ENCODE results near the gene EEFSEC. TPM values are rescaled to one million over a fixed set of nuclear protein-coding genes. Genes with fewer than 3 reads are reported as not detected.
A peak's percentile ranks its signal among the peaks of the same experiment; 100 is the strongest.

Gene EEFSEC
- total RNA-seq, 1 donor = 3.0 TPM

- no peak for TF ChIP-seq CTCF (IDR thresholded peaks at IDR 0.05; ENCODE audit: insufficient read depth, low read depth, low read length)
- DNase-seq (ENCODE audit: low read depth) = no peak
- H3K4me3 ChIP-seq (ENCODE audit: low read depth, low read length) = no peak overlapping the region
Observed at GRCh38 chr3:128270559-128271492, 117.5 kb downstream of the EEFSEC start.

- no peak for DNase-seq (ENCODE audit: low read depth)
- no peak overlapping the region for H3K4me3 ChIP-seq (ENCODE audit: low read depth, low read length)
- no peak for TF ChIP-seq CTCF (IDR thresholded peaks at IDR 0.05; ENCODE audit: insufficient read depth, low read depth, low read length)
Observed at GRCh38 chr3:128271536-128272332, 118.5 kb downstream of the EEFSEC start.

GRCh38 chr3:128273109-128273840 lies 120.0 kb downstream of the EEFSEC start:
- no peak for TF ChIP-seq CTCF (IDR thresholded peaks at IDR 0.05; ENCODE audit: insufficient read depth, low read depth, low read length)
- H3K4me3 ChIP-seq (ENCODE audit: low read depth, low read length) = no peak overlapping the region

GRCh38 chr3:128273841-128274573 lies 120.7 kb downstream of the EEFSEC start:
- DNase-seq (ENCODE audit: low read depth) = no peak
- no peak overlapping the region for H3K4me3 ChIP-seq (ENCODE audit: low read depth, low read length)
- TF ChIP-seq CTCF (IDR thresholded peaks at IDR 0.05; ENCODE audit: insufficient read depth, low read depth, low read length) = no peak

More at GRCh38 chr3:128273109-128273840, 120.0 kb downstream of the EEFSEC start:
- no peak for DNase-seq (ENCODE audit: low read depth)

GRCh38 chr3:128274837-128275236 lies 121.6 kb downstream of the EEFSEC start:
- TF ChIP-seq CTCF (IDR thresholded peaks at IDR 0.05; ENCODE audit: insufficient read depth, low read depth, low read length) = peak; percentile 15
- peak; percentile 93 for DNase-seq (ENCODE audit: low read depth)
- no peak overlapping the region for H3K4me3 ChIP-seq (ENCODE audit: low read depth, low read length)

Data from fibroblast of villous mesenchyme (primary cell).